Smooth muscle cell (in vitro differentiated cells): ENCODE results near the gene ATF7. TPM values are rescaled to one million over a fixed set of nuclear protein-coding genes. Genes with fewer than 3 reads are reported as not detected.

Experiments
- DNase-seq: peaks from one replicate; lab custom pipeline; 2025; ENCODE audit not compliant: unreplicated experiment; lab: John Stamatoyannopoulos, UW
- H2AFZ ChIP-seq: fragments of 200-600 bp; sonication (generic); 2 replicates; pipeline ENCODE4 v1.6.0; 2016; ENCODE audit warnings: antibody characterized with exemption, low read depth, mild to moderate bottlenecking
- H3F3A ChIP-seq: fragments of 200-600 bp; sonication (generic); 2 replicates; pipeline ENCODE4 v1.6.0; 2017; ENCODE audit warnings: antibody characterized with exemption, low read depth
- H3K27ac ChIP-seq: fragments of 200-600 bp; sonication (generic); 2 replicates; pipeline ENCODE4 v1.5.1; 2016; ENCODE audit warnings: low read depth, mild to moderate bottlenecking
- H3K27me3 ChIP-seq: fragments of 200-600 bp; sonication (generic); 2 replicates; pipeline ENCODE4 v1.6.1; 2016; ENCODE audit warnings: low read depth, mild to moderate bottlenecking
- H3K36me3 ChIP-seq: fragments of 200-600 bp; sonication (generic); 2 replicates; pipeline ENCODE4 v1.5.1; 2016; ENCODE audit warnings: low read depth
- H3K4me1 ChIP-seq: fragments of 200-600 bp; sonication (generic); 2 replicates; pipeline ENCODE4 v1.5.1; 2016; ENCODE audit warnings: low read depth
- H3K4me2 ChIP-seq: fragments of 200-600 bp; sonication (generic); 2 replicates; pipeline ENCODE4 v1.6.0; 2016; ENCODE audit warnings: mild to moderate bottlenecking
- H3K4me3 ChIP-seq: fragments of 200-600 bp; sonication (generic); 2 replicates; pipeline ENCODE4 v1.5.1; 2016; ENCODE audit warnings: mild to moderate bottlenecking
- H3K79me2 ChIP-seq: fragments of 200-600 bp; sonication (generic); 2 replicates; pipeline ENCODE4 v1.6.0; 2016; ENCODE audit warnings: low read depth, mild to moderate bottlenecking
- H3K9ac ChIP-seq: fragments of 200-600 bp; sonication (generic); 2 replicates; pipeline ENCODE4 v1.6.0; 2016; ENCODE audit warnings: low read depth
- H3K9me3 ChIP-seq: fragments of 200-600 bp; sonication (generic); replicated peaks from 2 replicates; pipeline ENCODE4 v1.5.1; 2016; ENCODE audit warnings: low read depth
- H4K20me1 ChIP-seq: fragments of 200-600 bp; sonication (generic); 2 replicates; pipeline ENCODE4 v1.6.0; 2016; ENCODE audit warnings: low read depth
- CTCF ChIP-seq: fragments of 200-600 bp; sonication (generic); IDR thresholded peaks from 2 replicates; pipeline ENCODE4 v1.5.1; 2017; ENCODE audit warnings: borderline replicate concordance, mild to moderate bottlenecking, antibody characterized with exemption; ENCODE audit not compliant: insufficient read depth, poor library complexity, severe bottlenecking
- WGBS: methylation state at CpG from one replicate; pipeline ENCODE4 v1.1.7; 2016; ENCODE audit warnings: low lambda C conversion rate; 5-methylcytosine and 5-hydroxymethylcytosine counted together
- polyA plus RNA-seq: library from polyadenylated mRNA; unstranded; fragments of >200 nt; fragmentation: Nextera tagmentation; extraction: Ambion mirVana; gene quantifications from 2 replicates; pipeline ENCODE4 v1.2.1, GENCODE V29; 2016
- total RNA-seq: library from RNA; depleted of rRNA; stranded (reverse); fragments of >200 nt; gene quantifications from 2 replicates; pipeline ENCODE4 v1.2.3, GENCODE V29; 2014

The ATF7 gene
- total and polyA plus RNA-seq, 2 experiments from 2014 or later, result 15.2 to 28.5 TPM

- Histone ChIP-seq H3F3A (peaks cover 8% of the 10 kb centered on the region), H4K20me1 (no peaks in the 10 kb centered on the region), H3K4me2 (no peak overlapping the region), H3K4me3 (no peak overlapping the region), H2AFZ (no peak overlapping the region), H3K9me3 (no peaks in the 10 kb centered on the region), H3K9ac (no peak overlapping the region), H3K36me3 (no peaks in the 10 kb centered on the region), H3K27ac (no peak overlapping the region), H3K27me3 (no peaks in the 10 kb centered on the region), H3K4me1 (peaks cover 9% of the 10 kb centered on the region), H3K79me2 (peaks cover 8% of the 10 kb centered on the region)
- DNase-seq, result no peak
- 96% methylated on average over 19 of the region's 19 CpGs for WGBS
- no peak for TF ChIP-seq CTCF
These were observed 120.4 kb downstream of the ATF7 start for GRCh38 chr12:53505555-53506449.

GRCh38 chr12:53505086-53505485 is 121.1 kb downstream of the ATF7 start:
- Histone ChIP-seq H3K79me2 (peaks cover 8% of the 10 kb centered on the region), H3K27me3 (no peaks in the 10 kb centered on the region), H4K20me1 (no peaks in the 10 kb centered on the region), H3K4me2 (no peak overlapping the region), H3K9me3 (no peaks in the 10 kb centered on the region), H3K4me1 (peaks cover 12% of the 10 kb centered on the region), H3K4me3 (no peak overlapping the region), H3K9ac (no peak overlapping the region), H3K27ac (no peak overlapping the region), H3F3A (peaks cover 10% of the 10 kb centered on the region), H3K36me3 (no peaks in the 10 kb centered on the region), H2AFZ (no peak overlapping the region)
- no peak for TF ChIP-seq CTCF
- WGBS, result 96% methylated on average over 10 of the region's 10 CpGs
- no peak for DNase-seq

- 91% methylated on average over 14 of the region's 14 CpGs for WGBS
- no peaks in the 10 kb centered on the region for H3K27me3 ChIP-seq
- no peak overlapping the region for H3K4me2 ChIP-seq
- H3K4me3 ChIP-seq, result no peak overlapping the region
- H4K20me1 ChIP-seq, result no peaks in the 10 kb centered on the region
- H3K79me2 ChIP-seq, result peaks cover 8% of the 10 kb centered on the region
- no peak overlapping the region for H3K9ac ChIP-seq
- H3F3A ChIP-seq, result peaks cover 13% of the 10 kb centered on the region
- no peaks in the 10 kb centered on the region for H3K36me3 ChIP-seq
- TF ChIP-seq CTCF, result no peak
- peaks cover 17% of the 10 kb centered on the region for H3K4me1 ChIP-seq
- no peak overlapping the region for H2AFZ ChIP-seq
- H3K9me3 ChIP-seq, result no peaks in the 10 kb centered on the region
- no peak overlapping the region for H3K27ac ChIP-seq
- no peak for DNase-seq
These were observed 121.9 kb downstream of the ATF7 start for GRCh38 chr12:53504004-53504920.
